Measurements from ENCODE around the gene SPOCK3. TPM values are rescaled to one million over a fixed set of nuclear protein-coding genes. Genes with fewer than 3 reads are reported as not detected.

SPOCK3 gene
- total RNA-seq, 1 donor from 2014 or later, result not detected

DNA sequence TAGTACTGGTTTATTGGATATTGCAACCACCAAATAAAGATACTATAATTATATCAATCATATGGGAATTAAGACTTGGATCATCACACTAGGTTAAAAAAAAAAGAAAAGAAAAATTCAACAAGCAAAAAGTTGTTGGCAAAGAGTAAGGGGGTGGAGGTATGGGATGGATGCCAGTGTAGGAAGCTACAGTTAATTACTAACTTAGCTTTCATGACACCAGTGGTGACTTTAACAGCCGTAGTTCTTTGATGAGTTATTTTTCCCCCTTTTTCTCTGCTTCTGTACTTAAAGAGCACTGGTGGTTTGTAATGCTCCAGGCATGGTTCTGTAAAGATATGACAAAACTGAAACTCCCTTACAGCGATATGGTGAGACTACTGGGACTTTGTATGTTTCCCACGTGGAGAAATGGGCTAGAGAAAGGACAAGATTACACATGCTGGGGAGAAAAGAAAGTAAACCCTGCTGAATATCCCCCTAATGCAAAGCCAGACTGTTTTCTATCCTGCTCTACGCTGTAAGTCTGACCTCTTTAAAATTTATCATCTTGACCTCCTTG lies 210.8 kb downstream of the SPOCK3 start:
- Histone ChIP-seq H3K27me3 (no peaks in the 10 kb centered on the region), H3K4me1 (no peaks in the 10 kb centered on the region), H3K4me3 (no peak overlapping the region), H3K36me3 (no peaks in the 10 kb centered on the region), H3K9me3 (no peaks in the 10 kb centered on the region), H3K27ac (no peak overlapping the region)
- no peak for DNase-seq (ENCODE audit: low spot score in 2 of 2)
- intact Hi-C loops (cut with DNase I), result no loop called here
- TF ChIP-seq, protein P1, sequence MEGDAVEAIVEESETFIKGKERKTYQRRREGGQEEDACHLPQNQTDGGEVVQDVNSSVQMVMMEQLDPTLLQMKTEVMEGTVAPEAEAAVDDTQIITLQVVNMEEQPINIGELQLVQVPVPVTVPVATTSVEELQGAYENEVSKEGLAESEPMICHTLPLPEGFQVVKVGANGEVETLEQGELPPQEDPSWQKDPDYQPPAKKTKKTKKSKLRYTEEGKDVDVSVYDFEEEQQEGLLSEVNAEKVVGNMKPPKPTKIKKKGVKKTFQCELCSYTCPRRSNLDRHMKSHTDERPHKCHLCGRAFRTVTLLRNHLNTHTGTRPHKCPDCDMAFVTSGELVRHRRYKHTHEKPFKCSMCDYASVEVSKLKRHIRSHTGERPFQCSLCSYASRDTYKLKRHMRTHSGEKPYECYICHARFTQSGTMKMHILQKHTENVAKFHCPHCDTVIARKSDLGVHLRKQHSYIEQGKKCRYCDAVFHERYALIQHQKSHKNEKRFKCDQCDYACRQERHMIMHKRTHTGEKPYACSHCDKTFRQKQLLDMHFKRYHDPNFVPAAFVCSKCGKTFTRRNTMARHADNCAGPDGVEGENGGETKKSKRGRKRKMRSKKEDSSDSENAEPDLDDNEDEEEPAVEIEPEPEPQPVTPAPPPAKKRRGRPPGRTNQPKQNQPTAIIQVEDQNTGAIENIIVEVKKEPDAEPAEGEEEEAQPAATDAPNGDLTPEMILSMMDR (IDR thresholded peaks at IDR 0.05), result no peak

DNA sequence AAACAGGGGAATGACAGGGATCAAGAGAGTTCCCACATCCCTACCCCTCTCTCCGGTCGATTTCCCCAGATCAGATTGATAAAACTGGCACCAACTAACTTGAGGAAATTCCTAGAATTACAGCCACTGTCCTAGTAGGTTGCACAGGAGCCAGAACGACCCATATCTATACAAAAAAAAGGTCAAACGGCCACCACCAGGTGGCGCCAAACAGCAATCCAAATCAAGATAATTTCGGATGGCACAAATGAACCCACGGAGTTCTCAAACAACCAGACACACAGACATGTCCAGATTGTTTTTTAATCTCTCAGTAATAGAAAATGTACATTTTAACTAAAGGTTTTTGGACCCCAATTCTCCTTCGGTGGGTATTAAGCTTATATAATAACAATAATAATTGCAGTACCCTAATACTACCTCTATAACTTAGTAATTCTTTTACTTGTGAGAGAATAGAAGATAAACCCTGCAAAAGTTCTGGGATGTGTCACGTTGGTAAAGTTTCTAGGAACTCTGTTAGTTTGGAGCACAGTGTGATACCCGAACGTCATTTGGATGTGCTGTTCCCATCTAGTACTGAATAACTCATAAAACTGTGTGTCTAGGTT lies 212.6 kb downstream of the SPOCK3 start:
- H3K27ac ChIP-seq, result no peak overlapping the region
- no peaks in the 10 kb centered on the region for H3K4me1 ChIP-seq
- H3K36me3 ChIP-seq, result no peaks in the 10 kb centered on the region
- no peaks in the 10 kb centered on the region for H3K27me3 ChIP-seq
- no peaks in the 10 kb centered on the region for H3K9me3 ChIP-seq
- H3K4me3 ChIP-seq, result no peak overlapping the region
- intact Hi-C loops (cut with DNase I), result no loop called here
- peak in 1 of 2 donors; percentile 69 for DNase-seq (ENCODE audit: low spot score in 2 of 2)
- TF ChIP-seq, protein P1 (IDR thresholded peaks at IDR 0.05), result peak in 2 of 3 experiments; percentile 54 to 65

DNA sequence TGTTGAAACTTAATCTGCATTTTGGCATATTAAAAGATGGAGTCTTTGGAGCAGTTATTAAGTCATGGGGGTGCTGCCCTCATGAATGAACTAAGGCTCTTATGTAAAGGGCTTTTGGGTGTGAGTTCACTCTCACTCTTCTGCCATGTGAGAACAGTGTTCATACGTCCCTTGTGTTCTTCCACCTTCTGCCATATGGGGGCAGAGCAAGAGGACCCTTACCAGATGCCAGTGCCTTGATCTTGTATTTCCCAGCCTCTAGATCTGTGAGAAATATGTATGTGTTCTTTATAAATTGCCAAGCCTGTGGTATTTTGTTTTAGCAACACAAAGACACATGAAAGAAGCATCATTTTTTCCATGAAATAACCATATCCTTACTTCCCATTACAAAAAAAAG lies 213.9 kb downstream of the SPOCK3 start:
- no peaks in the 10 kb centered on the region for H3K36me3 ChIP-seq
- intact Hi-C loops (cut with DNase I), result no loop called here
- no peak overlapping the region for H3K4me3 ChIP-seq
- DNase-seq (ENCODE audit: low spot score in 2 of 2), result no peak
- no peaks in the 10 kb centered on the region for H3K4me1 ChIP-seq
- H3K27ac ChIP-seq, result no peak overlapping the region
- H3K9me3 ChIP-seq, result no peaks in the 10 kb centered on the region
- H3K27me3 ChIP-seq, result no peaks in the 10 kb centered on the region
- TF ChIP-seq, protein P1 (IDR thresholded peaks at IDR 0.05), result no peak

DNA sequence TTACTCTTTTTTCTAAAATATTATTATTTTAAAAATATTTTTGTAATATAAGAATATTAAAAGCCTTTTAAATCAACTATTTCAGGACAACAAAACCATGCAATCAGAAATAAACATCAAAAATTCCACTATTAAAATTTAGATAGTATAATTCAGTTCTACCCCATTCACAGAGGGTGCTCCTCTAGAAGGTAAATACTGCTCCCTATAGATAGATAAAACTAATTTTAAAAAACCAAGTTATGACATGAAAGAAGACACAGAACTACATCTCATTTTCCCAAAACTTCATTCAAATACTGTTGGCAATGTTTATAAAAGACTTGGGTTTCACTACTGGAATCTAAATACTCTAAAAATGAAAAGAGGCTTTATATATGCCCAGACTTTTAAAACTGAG lies 219.3 kb downstream of the SPOCK3 start:
- Histone ChIP-seq H3K4me1 (no peaks in the 10 kb centered on the region), H3K4me3 (no peak overlapping the region), H3K27me3 (no peaks in the 10 kb centered on the region), H3K36me3 (no peaks in the 10 kb centered on the region), H3K27ac (no peak overlapping the region), H3K9me3 (no peaks in the 10 kb centered on the region)
- no peak for DNase-seq (ENCODE audit: low spot score in 2 of 2)
- intact Hi-C loops (cut with DNase I), result no loop called here
- TF ChIP-seq, protein P1 (IDR thresholded peaks at IDR 0.05), result no peak

DNA sequence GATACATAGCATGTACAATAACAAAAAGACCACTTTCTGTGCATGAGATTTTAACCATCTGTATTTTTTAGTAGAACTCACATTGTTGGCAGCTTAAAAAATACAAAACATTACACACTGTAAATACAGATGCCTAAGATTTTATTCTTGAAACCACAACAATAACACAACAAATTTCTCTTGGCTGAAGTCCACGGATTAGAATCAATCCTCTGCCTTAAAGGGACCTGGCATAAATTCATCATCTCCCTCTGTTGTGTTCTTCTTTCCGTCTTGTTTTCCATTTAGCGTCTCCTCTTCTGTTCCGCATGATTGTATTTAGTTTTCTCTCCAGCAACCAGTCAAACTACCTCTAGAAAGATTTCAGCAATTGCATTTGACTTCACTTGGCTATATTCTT lies 231.0 kb downstream of the SPOCK3 start:
- no peaks in the 10 kb centered on the region for H3K27me3 ChIP-seq
- no peaks in the 10 kb centered on the region for H3K36me3 ChIP-seq
- intact Hi-C loops (cut with DNase I), result no loop called here
- H3K4me3 ChIP-seq, result no peak overlapping the region
- no peak overlapping the region for H3K27ac ChIP-seq
- TF ChIP-seq, protein P1 (IDR thresholded peaks at IDR 0.05), result no peak
- no peaks in the 10 kb centered on the region for H3K9me3 ChIP-seq
- no peaks in the 10 kb centered on the region for H3K4me1 ChIP-seq
- no peak for DNase-seq (ENCODE audit: low spot score in 2 of 2)

Data from ascending aorta (tissue), 2 donors.